Measurements from ENCODE around the gene NLRC5.

Gene NLRC5

DNA sequence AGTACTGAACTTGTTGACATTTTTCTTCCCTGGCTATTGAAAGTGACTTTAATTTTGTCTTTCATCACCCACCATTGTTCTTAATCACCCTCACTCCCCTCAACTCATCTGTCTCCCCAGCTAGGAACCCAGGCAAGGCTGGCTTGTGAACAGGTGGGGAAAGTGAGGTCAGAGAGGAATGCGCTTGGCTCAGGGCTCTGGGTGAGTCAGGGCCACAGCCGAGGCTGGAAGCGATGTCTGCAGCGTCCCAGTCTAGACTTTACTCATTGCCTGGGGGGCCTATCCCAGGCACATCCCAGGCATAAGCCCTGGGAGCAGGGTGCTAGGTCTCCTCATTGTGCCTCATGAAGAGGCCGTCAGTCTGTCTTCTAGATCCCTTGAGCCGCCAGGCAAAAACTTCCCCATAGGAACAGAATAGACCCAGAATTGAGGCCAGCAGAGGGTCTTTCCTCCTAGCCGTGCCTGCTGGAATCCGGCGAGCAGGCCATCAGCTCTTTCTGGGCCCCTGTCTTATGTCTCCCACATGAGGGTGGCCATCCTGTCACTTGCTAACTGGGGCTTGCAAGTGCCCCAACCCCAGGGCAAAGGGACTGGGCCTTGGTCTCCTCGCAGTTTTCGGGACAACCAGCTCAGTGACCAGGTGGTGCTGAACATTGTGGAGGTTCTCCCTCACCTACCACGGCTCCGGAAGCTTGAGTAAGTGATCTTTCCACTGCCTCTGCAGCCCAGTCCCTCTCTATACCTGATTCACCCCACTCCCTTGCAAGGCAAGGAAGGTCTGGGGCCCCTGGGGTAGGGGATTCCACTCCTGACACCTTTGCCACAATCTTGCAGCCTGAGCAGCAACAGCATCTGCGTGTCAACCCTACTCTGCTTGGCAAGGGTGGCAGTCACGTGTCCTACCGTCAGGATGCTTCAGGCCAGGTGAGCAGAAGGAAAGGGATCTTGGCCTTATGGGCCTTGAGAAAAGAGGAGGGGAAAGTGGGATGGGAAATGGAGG lies 40.1 kb downstream of the NLRC5 start:
- no peak for TF ChIP-seq JUND (IDR thresholded peaks at IDR 0.05; ENCODE audit: low read depth)
- no peak for DNase-seq (ENCODE audit: low read depth in 1 of 2, low spot score in 1 of 2)
- in situ Hi-C loops (cut with HindIII; ENCODE audit: low pct_unique_long_range_greater_than_20kb, low sequenced_read_pairs): no loop called here

DNA sequence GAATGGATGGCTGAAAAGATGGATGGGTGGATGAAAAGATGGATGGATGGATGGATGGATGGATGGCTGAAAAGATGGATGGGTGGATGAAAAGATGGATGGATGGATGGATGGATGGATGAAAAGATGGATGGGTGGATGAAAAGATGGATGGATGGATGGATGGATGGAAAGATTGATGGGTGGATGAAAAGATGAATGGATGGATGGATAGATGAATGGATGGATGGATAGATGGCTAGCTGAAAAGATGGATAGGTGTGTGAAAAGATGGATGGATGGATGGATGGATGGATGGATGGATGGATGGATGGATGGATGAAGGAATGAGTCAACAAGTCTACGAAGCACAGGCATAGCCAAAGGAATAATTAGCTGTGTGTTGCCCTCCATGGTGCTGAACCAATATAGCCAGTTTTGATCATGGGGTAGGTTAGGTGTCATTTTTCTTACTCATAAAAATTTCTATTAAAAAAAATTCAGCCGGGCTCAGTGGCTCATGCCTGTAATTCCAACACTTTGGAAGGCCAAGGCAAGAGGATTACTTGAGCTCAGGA lies 41.1 kb downstream of the NLRC5 start:
- no peak for TF ChIP-seq JUND (IDR thresholded peaks at IDR 0.05; ENCODE audit: low read depth)
- no peak for DNase-seq (ENCODE audit: low read depth in 1 of 2, low spot score in 1 of 2)
- in situ Hi-C loops (cut with HindIII; ENCODE audit: low pct_unique_long_range_greater_than_20kb, low sequenced_read_pairs): no loop called here

DNA sequence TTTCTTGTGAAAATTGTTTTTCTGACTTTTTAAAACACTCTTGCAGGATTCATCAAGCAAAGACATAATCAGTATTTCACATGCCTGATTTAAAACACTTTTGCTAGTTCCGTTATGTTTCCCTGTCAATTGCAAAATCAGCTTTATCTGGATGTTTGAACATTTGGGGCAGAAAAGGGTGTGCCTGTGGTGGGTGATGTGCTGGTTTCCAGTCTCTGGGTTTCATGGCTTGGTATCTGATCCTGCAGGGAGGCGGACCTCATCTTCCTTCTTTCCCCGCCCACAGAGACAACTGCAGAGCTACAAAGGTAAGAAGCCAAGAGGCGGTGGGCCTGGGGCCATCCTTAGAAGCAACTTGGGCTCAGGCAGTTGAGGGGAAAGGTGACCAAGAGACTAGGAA lies 41.8 kb downstream of the NLRC5 start:
- no peak for TF ChIP-seq JUND (IDR thresholded peaks at IDR 0.05; ENCODE audit: low read depth)
- in situ Hi-C loops (cut with HindIII; ENCODE audit: low pct_unique_long_range_greater_than_20kb, low sequenced_read_pairs): no loop called here
- DNase-seq (ENCODE audit: low read depth in 1 of 2, low spot score in 1 of 2): no peak

DNA sequence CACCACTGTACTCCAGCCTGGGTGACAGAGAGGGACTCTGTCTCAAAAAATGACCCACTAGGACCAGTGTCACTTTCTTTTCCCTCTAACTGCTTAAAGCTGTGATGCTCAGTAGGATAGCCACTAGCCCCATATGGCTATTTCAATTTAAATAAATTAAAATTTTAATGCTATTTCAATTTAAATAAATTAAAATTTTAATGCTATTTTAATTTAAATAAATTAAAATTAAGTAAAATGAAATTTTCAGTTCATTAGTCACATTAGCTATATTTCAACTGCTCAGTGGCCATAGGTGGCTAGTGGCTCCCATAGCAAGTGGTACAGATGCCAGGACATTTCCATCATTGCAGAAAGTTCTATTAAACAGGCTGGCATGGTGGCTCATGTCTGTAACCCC lies 43.0 kb downstream of the NLRC5 start:
- in situ Hi-C loops (cut with HindIII; ENCODE audit: low pct_unique_long_range_greater_than_20kb, low sequenced_read_pairs): no loop called here
- no peak for TF ChIP-seq JUND (IDR thresholded peaks at IDR 0.05; ENCODE audit: low read depth)
- DNase-seq (ENCODE audit: low read depth in 1 of 2, low spot score in 1 of 2): no peak

DNA sequence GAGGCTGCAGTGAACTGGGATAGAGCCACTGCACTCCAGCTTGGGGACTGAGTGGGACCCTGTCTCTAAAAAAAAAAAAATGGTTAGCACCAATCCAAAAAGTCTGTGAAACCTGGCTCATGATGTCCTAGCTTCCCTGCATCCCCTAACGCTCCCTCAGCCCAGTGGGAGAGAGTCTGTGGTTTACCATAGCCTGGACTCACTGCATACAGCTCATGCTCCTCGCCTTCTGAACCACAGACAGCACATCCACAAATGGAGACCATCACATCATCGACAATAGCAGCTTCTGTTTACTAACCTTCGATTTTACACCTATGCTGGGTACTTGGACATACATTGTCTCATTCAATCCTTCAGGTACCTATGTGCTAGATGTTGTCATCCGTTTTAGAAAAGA lies 43.6 kb downstream of the NLRC5 start:
- TF ChIP-seq JUND (IDR thresholded peaks at IDR 0.05; ENCODE audit: low read depth): no peak
- in situ Hi-C loops (cut with HindIII; ENCODE audit: low pct_unique_long_range_greater_than_20kb, low sequenced_read_pairs): no loop called here

DNA sequence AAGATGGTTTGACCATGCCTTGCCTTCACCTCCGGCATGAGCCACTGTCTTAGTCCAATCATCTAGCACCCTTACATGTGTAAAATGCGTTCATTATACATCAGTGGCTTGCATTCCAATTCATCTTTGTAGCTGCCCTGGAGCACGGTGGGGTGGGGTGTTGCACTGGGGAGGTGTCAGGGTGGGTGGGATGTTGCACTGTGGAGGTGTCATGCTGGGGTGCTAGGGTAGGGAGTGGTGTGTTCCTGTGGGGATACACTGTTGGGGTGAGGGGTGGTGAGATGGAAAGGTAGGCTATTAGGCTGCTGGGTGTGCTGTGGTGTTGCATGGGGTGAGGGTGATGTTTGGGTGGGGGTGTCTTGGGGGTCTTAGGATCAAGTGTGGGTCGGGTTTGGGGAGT lies 47.0 kb downstream of the NLRC5 start:
- DNase-seq (ENCODE audit: low read depth in 1 of 2, low spot score in 1 of 2): no peak
- no peak for TF ChIP-seq JUND (IDR thresholded peaks at IDR 0.05; ENCODE audit: low read depth)
- in situ Hi-C loops (cut with HindIII; ENCODE audit: low pct_unique_long_range_greater_than_20kb, low sequenced_read_pairs): no loop called here

More for the DNA sequence above, 43.6 kb downstream of the NLRC5 start:
- DNase-seq (ENCODE audit: low read depth in 1 of 2, low spot score in 1 of 2): no peak

DNA sequence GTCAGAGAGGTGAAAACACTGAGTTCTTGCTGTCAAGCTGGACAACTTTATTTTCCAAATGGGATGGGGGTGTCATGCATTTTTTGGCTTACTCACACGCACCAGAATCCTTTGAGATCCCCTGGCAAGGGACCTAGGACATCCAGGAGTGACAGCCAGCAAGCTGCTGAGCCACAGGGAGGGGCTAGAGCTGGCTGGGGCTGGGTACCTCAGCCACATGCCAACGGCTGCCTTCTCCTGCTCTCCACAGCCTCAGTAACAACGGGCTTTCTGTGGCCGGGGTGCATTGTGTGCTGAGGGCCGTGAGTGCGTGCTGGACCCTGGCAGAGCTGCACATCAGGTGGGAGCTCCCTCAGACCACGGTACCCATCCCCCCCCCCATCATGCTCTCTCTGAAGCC lies 47.6 kb downstream of the NLRC5 start:
- no peak for TF ChIP-seq JUND (IDR thresholded peaks at IDR 0.05; ENCODE audit: low read depth)
- DNase-seq (ENCODE audit: low read depth in 1 of 2, low spot score in 1 of 2): no peak
- in situ Hi-C loops (cut with HindIII; ENCODE audit: low pct_unique_long_range_greater_than_20kb, low sequenced_read_pairs): no loop called here

DNA sequence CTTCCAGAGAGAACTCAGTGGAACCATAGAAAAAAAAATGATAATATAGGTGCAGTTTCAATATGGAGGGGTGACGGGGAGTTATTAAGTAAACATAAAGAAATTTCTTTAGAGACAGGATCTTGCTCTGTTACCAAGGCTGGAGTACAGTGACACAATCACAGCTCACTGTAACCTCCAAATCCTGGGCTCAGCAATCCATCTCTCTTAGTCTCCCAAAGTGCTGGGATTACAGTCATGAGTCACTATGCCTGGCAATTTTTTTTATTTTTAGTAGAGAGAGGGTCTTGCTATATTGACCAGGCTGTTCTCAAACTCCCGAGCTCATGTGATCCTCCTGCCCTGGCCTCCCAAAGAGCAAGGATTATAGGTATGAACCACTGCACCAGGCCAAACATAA lies 48.8 kb downstream of the NLRC5 start:
- TF ChIP-seq JUND (IDR thresholded peaks at IDR 0.05; ENCODE audit: low read depth): no peak
- DNase-seq (ENCODE audit: low read depth in 1 of 2, low spot score in 1 of 2): no peak
- in situ Hi-C loops (cut with HindIII; ENCODE audit: low pct_unique_long_range_greater_than_20kb, low sequenced_read_pairs): no loop called here

DNA sequence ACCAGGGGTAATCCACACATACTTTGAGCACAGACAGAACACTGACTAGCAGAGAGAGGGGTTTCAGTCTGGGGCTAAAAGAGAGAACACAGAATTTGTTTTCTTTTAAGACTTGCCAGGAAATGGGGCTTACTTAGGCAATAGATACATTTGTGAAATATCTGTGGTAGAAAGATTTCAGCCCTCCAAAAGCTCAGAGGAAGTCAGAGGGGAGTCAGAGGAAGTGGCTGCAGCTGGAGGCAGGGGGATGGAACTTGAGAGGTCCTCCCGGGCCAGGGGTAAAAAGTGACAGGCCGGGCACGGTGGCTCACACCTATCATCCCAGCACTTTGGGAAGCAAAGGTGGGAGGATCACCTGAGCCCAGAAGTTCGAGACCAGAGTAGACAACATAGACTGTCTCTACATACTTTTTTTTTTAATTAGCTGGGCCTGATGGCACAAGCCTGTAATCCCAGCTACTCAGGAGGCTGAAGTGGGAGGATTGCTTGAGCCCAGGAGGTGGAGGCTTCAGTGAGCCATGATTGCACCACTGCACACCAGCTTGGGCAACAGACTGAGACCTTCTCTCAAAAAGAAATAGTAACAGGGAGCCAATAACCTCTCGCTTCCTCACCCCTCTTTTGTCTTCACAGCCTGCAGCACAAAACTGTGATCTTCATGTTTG lies 49.9 kb downstream of the NLRC5 start:
- TF ChIP-seq JUND (IDR thresholded peaks at IDR 0.05; ENCODE audit: low read depth): no peak
- in situ Hi-C loops (cut with HindIII; ENCODE audit: low pct_unique_long_range_greater_than_20kb, low sequenced_read_pairs): no loop called here
- no peak for DNase-seq (ENCODE audit: low read depth in 1 of 2, low spot score in 1 of 2)

DNA sequence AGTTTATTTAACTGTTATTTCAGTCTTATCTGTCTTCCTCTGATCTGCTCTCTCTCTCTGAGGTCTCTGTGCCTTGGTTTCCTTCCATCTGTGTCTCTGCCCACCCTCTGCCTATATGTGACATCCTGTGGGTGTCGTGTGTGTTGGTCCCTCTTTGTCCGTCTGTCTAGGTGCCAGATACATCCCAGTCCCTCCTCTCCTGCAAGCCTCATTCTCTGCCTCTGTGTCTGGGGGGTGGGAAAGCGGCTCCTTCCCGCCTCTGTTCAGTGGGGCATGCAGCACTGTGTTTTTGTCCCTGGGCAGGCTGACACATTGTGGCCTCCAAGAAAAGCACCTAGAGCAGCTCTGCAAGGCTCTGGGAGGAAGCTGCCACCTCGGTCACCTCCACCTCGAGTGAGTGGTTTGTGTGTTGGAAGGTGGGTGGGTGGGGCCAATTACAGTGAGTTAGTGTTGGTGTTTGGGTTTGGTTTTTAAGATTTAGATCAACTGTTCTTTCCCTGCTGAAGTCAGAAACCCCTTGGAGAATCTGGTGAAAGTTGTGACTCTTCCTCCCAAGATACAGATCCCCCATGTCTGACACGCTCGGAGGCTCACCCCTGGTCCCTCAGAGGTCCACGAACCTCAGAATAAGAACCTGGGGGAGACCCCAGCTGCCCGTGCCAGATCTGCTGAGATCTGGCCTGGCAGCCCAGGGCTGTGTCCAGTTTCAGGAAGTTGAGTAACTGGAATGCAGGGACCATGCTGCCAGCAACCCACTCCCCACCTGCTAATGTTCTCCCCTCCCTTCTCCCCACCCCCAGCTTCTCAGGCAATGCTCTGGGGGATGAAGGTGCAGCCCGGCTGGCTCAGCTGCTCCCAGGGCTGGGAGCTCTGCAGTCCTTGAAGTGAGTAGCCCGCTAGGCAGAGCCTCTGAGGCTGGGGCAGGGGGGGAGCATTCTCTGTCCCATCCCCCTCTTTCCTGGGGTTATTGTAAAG lies 52.1 kb downstream of the NLRC5 start:
- no peak for TF ChIP-seq JUND (IDR thresholded peaks at IDR 0.05; ENCODE audit: low read depth)
- no peak for DNase-seq (ENCODE audit: low read depth in 1 of 2, low spot score in 1 of 2)
- in situ Hi-C loops (cut with HindIII; ENCODE audit: low pct_unique_long_range_greater_than_20kb, low sequenced_read_pairs): no loop called here

DNA sequence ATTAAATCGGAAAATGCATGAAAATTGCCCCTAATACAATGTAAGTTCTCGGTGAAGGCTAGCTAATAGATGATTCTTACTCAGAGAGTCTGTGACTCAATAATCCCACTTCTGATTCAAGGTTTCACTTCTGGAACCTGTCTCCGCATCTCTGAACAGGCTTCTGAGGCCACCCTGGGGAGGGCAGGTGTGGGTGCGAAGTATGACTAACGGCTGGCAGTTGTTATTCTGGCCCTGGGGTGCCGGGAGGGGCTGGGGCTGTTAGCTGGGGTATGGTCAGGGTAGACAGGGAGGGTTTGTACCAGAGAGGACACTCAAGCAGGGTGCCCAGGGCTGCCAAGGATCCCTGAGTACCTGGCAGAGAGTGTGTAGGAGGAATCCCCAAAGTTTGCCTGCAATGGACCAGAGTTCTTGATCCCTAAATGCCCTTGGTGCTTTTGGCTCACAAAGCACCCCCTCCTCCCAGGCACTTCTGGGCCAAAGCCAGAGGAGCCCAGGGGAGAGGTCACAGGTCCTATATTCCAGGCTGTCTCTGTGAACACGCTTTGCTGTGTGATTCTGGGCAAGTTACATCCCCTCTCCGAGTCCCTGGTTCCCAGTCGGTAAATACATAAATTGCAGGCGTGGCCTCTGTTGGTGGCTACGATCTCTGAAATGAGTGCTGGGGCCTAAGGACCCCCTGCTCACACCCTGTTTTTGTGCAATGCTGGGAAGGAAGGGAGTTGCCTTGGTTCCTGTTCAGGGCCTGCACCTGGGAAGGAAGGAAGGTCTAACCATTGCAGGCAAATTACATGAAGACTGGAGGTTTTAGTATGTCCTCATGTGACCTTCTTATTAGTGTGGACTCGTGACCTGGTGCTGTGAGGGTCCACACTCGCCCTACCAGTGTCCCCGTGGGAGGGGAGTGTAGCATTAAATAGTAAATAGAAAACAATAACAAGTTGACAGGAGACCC lies 53.1 kb downstream of the NLRC5 start:
- no peak for DNase-seq (ENCODE audit: low read depth in 1 of 2, low spot score in 1 of 2)
- no peak for TF ChIP-seq JUND (IDR thresholded peaks at IDR 0.05; ENCODE audit: low read depth)
- in situ Hi-C loops (cut with HindIII; ENCODE audit: low pct_unique_long_range_greater_than_20kb, low sequenced_read_pairs): no loop called here
